ENCODE measurements around the gene RARRES1. TPM values are rescaled to one million over a fixed set of nuclear protein-coding genes. Genes with fewer than 3 reads are reported as not detected.

RARRES1 gene
- total and polyA plus RNA-seq, 9 donors, result 2.2 to 9.4 (median 4.1) TPM

GRCh38 chr3:158723991-158724390 is 8.3 kb downstream of the RARRES1 start:
- H3K27me3 ChIP-seq (ENCODE audit: control insufficient read depth, insufficient read depth, low read length), result no peaks in the 10 kb centered on the region
- 91% methylated on average over 5 of the region's 7 CpGs for WGBS (ENCODE audit: insufficient coverage)
- H3K4me1 ChIP-seq (ENCODE audit: control insufficient read depth, insufficient read depth, low read length), result peaks cover 8% of the 10 kb centered on the region
- no peaks in the 10 kb centered on the region for H3K9me3 ChIP-seq (replicated peaks; ENCODE audit: control insufficient read depth, low read depth, low read length)
- no peak overlapping the region for H3K27ac ChIP-seq (ENCODE audit: low read length)
- DNase-seq, result no peak
- H3K36me3 ChIP-seq (ENCODE audit: control insufficient read depth, insufficient read depth, low read length), result peaks cover 2% of the 10 kb centered on the region
- no peak overlapping the region for H3K4me3 ChIP-seq (ENCODE audit: low read length)

GRCh38 chr3:158722108-158722507 is 10.1 kb downstream of the RARRES1 start:
- Histone ChIP-seq H3K36me3 (ENCODE audit: control insufficient read depth, insufficient read depth, low read length) (peaks cover 2% of the 10 kb centered on the region), H3K27me3 (ENCODE audit: control insufficient read depth, insufficient read depth, low read length) (no peaks in the 10 kb centered on the region), H3K4me1 (ENCODE audit: control insufficient read depth, insufficient read depth, low read length) (peaks cover 8% of the 10 kb centered on the region), H3K4me3 (ENCODE audit: low read length) (no peak overlapping the region), H3K9me3 (replicated peaks; ENCODE audit: control insufficient read depth, low read depth, low read length) (no peaks in the 10 kb centered on the region), H3K27ac (ENCODE audit: low read length) (no peak overlapping the region)
- no CpG with 5 or more reads among the region's 1 CpG for WGBS (ENCODE audit: insufficient coverage)
- no peak for DNase-seq

- peak; percentile 93 for DNase-seq
- H3K9me3 ChIP-seq (replicated peaks; ENCODE audit: control insufficient read depth, low read depth, low read length), result no peaks in the 10 kb centered on the region
- no peaks in the 10 kb centered on the region for H3K27me3 ChIP-seq (ENCODE audit: control insufficient read depth, insufficient read depth, low read length)
- peak overlapping the region; percentile 79 for H3K27ac ChIP-seq (ENCODE audit: low read length)
- WGBS (ENCODE audit: insufficient coverage), result 60% methylated on average over 1 of the region's 5 CpGs
- H3K36me3 ChIP-seq (ENCODE audit: control insufficient read depth, insufficient read depth, low read length), result peaks cover 6% of the 10 kb centered on the region
- H3K4me1 ChIP-seq (ENCODE audit: control insufficient read depth, insufficient read depth, low read length), result peaks cover 3% of the 10 kb centered on the region
- H3K4me3 ChIP-seq (ENCODE audit: low read length), result no peak overlapping the region
These were observed 13.6 kb downstream of the RARRES1 start for GRCh38 chr3:158718490-158719170.

- Histone ChIP-seq H3K27me3 (ENCODE audit: control insufficient read depth, insufficient read depth, low read length) (no peaks in the 10 kb centered on the region), H3K27ac (ENCODE audit: low read length) (no peak overlapping the region), H3K9me3 (replicated peaks; ENCODE audit: control insufficient read depth, low read depth, low read length) (no peaks in the 10 kb centered on the region), H3K36me3 (ENCODE audit: control insufficient read depth, insufficient read depth, low read length) (peaks cover 13% of the 10 kb centered on the region), H3K4me3 (ENCODE audit: low read length) (no peak overlapping the region), H3K4me1 (ENCODE audit: control insufficient read depth, insufficient read depth, low read length) (peaks cover 3% of the 10 kb centered on the region)
- WGBS (ENCODE audit: insufficient coverage), result 60% methylated on average over 1 of the region's 2 CpGs
- DNase-seq, result no peak
These were observed 14.7 kb downstream of the RARRES1 start for GRCh38 chr3:158717576-158717975.

- Histone ChIP-seq H3K27me3 (ENCODE audit: control insufficient read depth, insufficient read depth, low read length) (no peaks in the 10 kb centered on the region), H3K9me3 (replicated peaks; ENCODE audit: control insufficient read depth, low read depth, low read length) (no peaks in the 10 kb centered on the region), H3K36me3 (ENCODE audit: control insufficient read depth, insufficient read depth, low read length) (peaks cover 34% of the 10 kb centered on the region), H3K27ac (ENCODE audit: low read length) (peak overlapping the region; percentile 29), H3K4me3 (ENCODE audit: low read length) (no peak overlapping the region), H3K4me1 (ENCODE audit: control insufficient read depth, insufficient read depth, low read length) (no peaks in the 10 kb centered on the region)
- peak; percentile 37 for DNase-seq
- WGBS (ENCODE audit: insufficient coverage), result 66% methylated on average over 8 of the region's 9 CpGs
These were observed 19.2 kb downstream of the RARRES1 start for GRCh38 chr3:158713094-158713499.

DNA sequence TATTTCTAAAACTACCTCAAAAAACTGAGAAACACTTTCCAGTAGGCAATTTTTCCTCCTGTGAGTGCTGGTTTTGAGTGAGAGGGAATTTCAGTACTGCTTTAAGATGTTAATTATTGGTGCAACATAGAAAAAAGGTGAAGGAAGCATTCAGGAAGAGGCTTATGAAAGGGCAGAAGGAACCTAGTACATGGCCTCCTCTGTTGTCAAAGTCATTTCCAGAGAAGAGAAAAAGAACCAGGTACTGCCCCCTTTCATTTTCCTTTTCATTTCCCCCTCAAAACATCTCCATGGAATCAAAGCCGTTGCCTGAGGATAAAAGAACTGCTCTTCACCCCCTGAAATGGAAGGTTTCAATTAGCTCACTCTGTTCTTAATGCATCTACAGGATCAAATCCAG is 19.8 kb downstream of the RARRES1 start:
- peak overlapping the region; percentile 29 for H3K27ac ChIP-seq (ENCODE audit: low read length)
- WGBS (ENCODE audit: insufficient coverage), result no CpG with 5 or more reads among the region's 1 CpG

GRCh38 chr3:158711886-158712285 is 20.4 kb downstream of the RARRES1 start:
- no peaks in the 10 kb centered on the region for H3K27me3 ChIP-seq (ENCODE audit: control insufficient read depth, insufficient read depth, low read length)
- no peak overlapping the region for H3K27ac ChIP-seq (ENCODE audit: low read length)
- no peaks in the 10 kb centered on the region for H3K4me1 ChIP-seq (ENCODE audit: control insufficient read depth, insufficient read depth, low read length)
- WGBS (ENCODE audit: insufficient coverage), result no CpG with 5 or more reads among the region's 1 CpG
- peaks cover 34% of the 10 kb centered on the region for H3K36me3 ChIP-seq (ENCODE audit: control insufficient read depth, insufficient read depth, low read length)
- H3K9me3 ChIP-seq (replicated peaks; ENCODE audit: control insufficient read depth, low read depth, low read length), result no peaks in the 10 kb centered on the region
- H3K4me3 ChIP-seq (ENCODE audit: low read length), result no peak overlapping the region
- DNase-seq, result peak; percentile 51

More for the DNA sequence above, 19.8 kb downstream of the RARRES1 start:
- DNase-seq, result no peak
- Histone ChIP-seq H3K36me3 (ENCODE audit: control insufficient read depth, insufficient read depth, low read length) (peaks cover 34% of the 10 kb centered on the region), H3K27me3 (ENCODE audit: control insufficient read depth, insufficient read depth, low read length) (no peaks in the 10 kb centered on the region), H3K4me3 (ENCODE audit: low read length) (no peak overlapping the region), H3K9me3 (replicated peaks; ENCODE audit: control insufficient read depth, low read depth, low read length) (no peaks in the 10 kb centered on the region), H3K4me1 (ENCODE audit: control insufficient read depth, insufficient read depth, low read length) (no peaks in the 10 kb centered on the region)

DNA sequence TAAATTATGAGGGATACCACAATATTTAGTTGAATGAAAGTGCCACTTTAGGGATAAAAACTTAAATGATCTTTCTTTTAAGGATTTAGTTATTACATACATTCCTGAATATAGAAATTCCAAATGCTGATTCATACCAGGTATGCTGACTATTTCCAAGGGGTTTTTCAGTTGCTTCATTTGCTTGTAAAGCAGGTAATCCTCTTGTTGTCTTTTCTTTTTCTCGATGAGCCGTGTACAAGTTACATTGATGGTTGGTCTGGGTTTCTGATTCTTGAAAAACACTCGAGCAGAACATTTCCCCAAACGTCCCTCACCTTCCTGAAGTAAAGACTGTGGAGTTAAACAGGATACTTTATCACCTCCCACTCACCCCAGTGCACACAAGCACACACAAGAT is 21.7 kb downstream of the RARRES1 start:
- Histone ChIP-seq H3K27ac (ENCODE audit: low read length) (no peak overlapping the region), H3K27me3 (ENCODE audit: control insufficient read depth, insufficient read depth, low read length) (no peaks in the 10 kb centered on the region), H3K36me3 (ENCODE audit: control insufficient read depth, insufficient read depth, low read length) (peaks cover 38% of the 10 kb centered on the region), H3K9me3 (replicated peaks; ENCODE audit: control insufficient read depth, low read depth, low read length) (no peaks in the 10 kb centered on the region), H3K4me1 (ENCODE audit: control insufficient read depth, insufficient read depth, low read length) (no peaks in the 10 kb centered on the region), H3K4me3 (ENCODE audit: low read length) (no peak overlapping the region)
- DNase-seq, result no peak
- WGBS (ENCODE audit: insufficient coverage), result no CpG with 5 or more reads among the region's 4 CpGs

- WGBS (ENCODE audit: insufficient coverage), result 58% methylated on average over 3 of the region's 4 CpGs
- DNase-seq, result no peak
- Histone ChIP-seq H3K9me3 (replicated peaks; ENCODE audit: control insufficient read depth, low read depth, low read length) (no peaks in the 10 kb centered on the region), H3K27ac (ENCODE audit: low read length) (no peak overlapping the region), H3K27me3 (ENCODE audit: control insufficient read depth, insufficient read depth, low read length) (no peaks in the 10 kb centered on the region), H3K4me3 (ENCODE audit: low read length) (no peak overlapping the region), H3K4me1 (ENCODE audit: control insufficient read depth, insufficient read depth, low read length) (no peaks in the 10 kb centered on the region), H3K36me3 (ENCODE audit: control insufficient read depth, insufficient read depth, low read length) (peaks cover 43% of the 10 kb centered on the region)
These were observed 22.6 kb downstream of the RARRES1 start for GRCh38 chr3:158709666-158710083.

DNA sequence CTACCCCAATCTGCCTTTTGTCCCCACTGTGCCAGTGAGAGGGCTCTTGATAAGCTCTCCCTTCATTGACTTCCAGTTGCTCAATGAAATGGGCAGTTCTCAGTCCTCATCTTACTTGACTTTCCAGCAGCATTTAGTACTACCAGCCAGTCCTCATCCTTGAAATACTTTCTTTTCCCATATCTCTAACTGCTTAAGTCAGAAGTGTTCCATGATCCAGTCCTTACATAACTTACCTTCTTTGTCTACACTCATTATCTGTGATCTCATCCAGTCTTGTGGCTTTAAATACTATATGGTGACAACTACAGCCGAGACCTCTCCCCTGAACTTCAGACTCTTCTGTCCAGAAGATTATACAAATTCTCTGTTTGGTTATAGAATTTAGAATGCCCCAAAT is 28.7 kb downstream of the RARRES1 start:
- Histone ChIP-seq H3K27me3 (ENCODE audit: control insufficient read depth, insufficient read depth, low read length) (no peaks in the 10 kb centered on the region), H3K4me3 (ENCODE audit: low read length) (no peak overlapping the region), H3K36me3 (ENCODE audit: control insufficient read depth, insufficient read depth, low read length) (peaks cover 16% of the 10 kb centered on the region), H3K27ac (ENCODE audit: low read length) (no peak overlapping the region), H3K4me1 (ENCODE audit: control insufficient read depth, insufficient read depth, low read length) (no peaks in the 10 kb centered on the region), H3K9me3 (replicated peaks; ENCODE audit: control insufficient read depth, low read depth, low read length) (no peaks in the 10 kb centered on the region)
- no peak for DNase-seq
- WGBS (ENCODE audit: insufficient coverage), result no CpG with 5 or more reads among the region's 1 CpG
